Suprapubic skin (tissue), 4 donors: ENCODE measurements around the gene ZNF213. TPM values are rescaled to one million over a fixed set of nuclear protein-coding genes. Genes with fewer than 3 reads are reported as not detected.

Source experiments
- DNase-seq, 2 donors: peaks; one replicate each; pipeline ENCODE4 v3.0.0-alpha.2; 2019; ENCODE audit warnings: low spot score in 2 of 2
- H3K27ac ChIP-seq: fragments of 200-600 bp; sonication (generic); one replicate; pipeline ENCODE4 v1.5.1; 2019
- H3K27me3 ChIP-seq: fragments of 200-600 bp; sonication (generic); one replicate; pipeline ENCODE4 v1.5.1; 2019
- H3K36me3 ChIP-seq: fragments of 200-600 bp; sonication (generic); one replicate; pipeline ENCODE4 v1.5.1; 2019
- H3K4me1 ChIP-seq: fragments of 200-600 bp; sonication (generic); one replicate; pipeline ENCODE4 v1.5.1; 2019
- H3K4me3 ChIP-seq: fragments of 200-600 bp; sonication (generic); one replicate; pipeline ENCODE4 v1.5.1; 2019; ENCODE audit warnings: mild to moderate bottlenecking
- H3K9me3 ChIP-seq: fragments of 200-600 bp; sonication (generic); one replicate; pipeline ENCODE4 v1.5.1; 2019
- CTCF ChIP-seq, 2 donors: fragments of 200-600 bp in 1 of 2; fragments of 450-650 bp in 1 of 2; sonication (generic) in 1 of 2; IDR thresholded peaks; one replicate each; pipeline ENCODE4 v1.5.1; 2016 to 2019; ENCODE audit warnings: antibody characterized with exemption in 2 of 2, mild to moderate bottlenecking in 1 of 2, moderate library complexity in 1 of 2
- EP300 ChIP-seq: sonication (generic); formaldehyde crosslinking; IDR thresholded peaks from one replicate; pipeline ENCODE4 v1.6.1; 2017; ENCODE audit warnings: antibody characterized with exemption
- POLR2A ChIP-seq, 2 donors: fragments of 450-650 bp; IDR thresholded peaks; one replicate each; pipeline ENCODE4 v1.6.1; 2017; ENCODE audit warnings: antibody characterized with exemption in 2 of 2, mild to moderate bottlenecking in 2 of 2, moderate library complexity in 2 of 2
- POLR2AphosphoS5 ChIP-seq, 3 donors: sonication (generic); formaldehyde crosslinking; IDR thresholded peaks; one replicate each; pipeline ENCODE4 v1.6.1; 2017; ENCODE audit warnings: antibody characterized with exemption in 3 of 3
- WGBS: methylation state at CpG from one replicate; pipeline ENCODE4 v1.1.5; 2018; 5-methylcytosine and 5-hydroxymethylcytosine counted together
- total RNA-seq, 4 donors: library from RNA; depleted of rRNA; stranded (reverse); fragments of >200 nt; gene quantifications; one replicate each; pipeline ENCODE4 v1.1.0, GENCODE V29; 2016

The ZNF213 gene
- 10 to 100 TPM; 14.0 to 18.0 (median 16.4) TPM for total RNA-seq

- under 1% methylated on average over 43 of the region's 63 CpGs for whole genome bisulfite sequencing
- Histone ChIP-seq H3K9me3 (no peaks in the 10 kb centered on the region), H3K27me3 (no peaks in the 10 kb centered on the region), H3K27ac (peak within 1 kb of the TSS; percentile 95), H3K4me1 (peaks cover 43% of the 10 kb centered on the region), H3K4me3 (peak within 1 kb of the TSS; percentile 98), H3K36me3 (peaks cover 22% of the 10 kb centered on the region)
- TF ChIP-seq POLR2A (IDR thresholded peaks at IDR 0.05) (peak; percentile 48 to 79), CTCF (IDR thresholded peaks at IDR 0.05) (no peak), EP300 (no peak), POLR2AphosphoS5 (IDR thresholded peaks at IDR 0.05) (peak; percentile 65 to 90 (median 71))
- peak; percentile 97 to 98 for DNase-seq
These were observed at the start of gene ZNF213 for GRCh38 chr16:3134338-3135125. Gene ZNF213 (plus strand): TSS chr16:3135029. CDS start chr16:3137281, 2,252 bp downstream.

- DNase-seq = no peak
- Histone ChIP-seq H3K4me1 (peaks cover 11% of the 10 kb centered on the region), H3K4me3 (peak overlapping the region; percentile 17), H3K9me3 (no peaks in the 10 kb centered on the region), H3K36me3 (no peaks in the 10 kb centered on the region), H3K27ac (no peak overlapping the region), H3K27me3 (peaks cover 5% of the 10 kb centered on the region)
- no peak for TF ChIP-seq CTCF (IDR thresholded peaks at IDR 0.05)
- no peak for TF ChIP-seq EP300
- TF ChIP-seq POLR2A (IDR thresholded peaks at IDR 0.05) = no peak
- TF ChIP-seq POLR2AphosphoS5 (IDR thresholded peaks at IDR 0.05) = no peak
- 85% methylated on average over 17 of the region's 17 CpGs for WGBS
These were observed 48.8 kb upstream of the ZNF213 start for GRCh38 chr16:3085868-3086595.

GRCh38 chr16:3086596-3087242 lies 48.1 kb upstream of the ZNF213 start:
- H3K27me3 ChIP-seq = peaks cover 9% of the 10 kb centered on the region
- TF ChIP-seq POLR2A (IDR thresholded peaks at IDR 0.05) = no peak
- TF ChIP-seq POLR2AphosphoS5 (IDR thresholded peaks at IDR 0.05) = no peak
- TF ChIP-seq EP300 = no peak
- no peak for TF ChIP-seq CTCF (IDR thresholded peaks at IDR 0.05)
- WGBS = 63% methylated on average over 10 of the region's 14 CpGs
- H3K27ac ChIP-seq = peak overlapping the region; percentile 6
- peaks cover 11% of the 10 kb centered on the region for H3K4me1 ChIP-seq
- DNase-seq = no peak
- H3K36me3 ChIP-seq = no peaks in the 10 kb centered on the region
- H3K4me3 ChIP-seq = peak overlapping the region; percentile 17
- no peaks in the 10 kb centered on the region for H3K9me3 ChIP-seq

GRCh38 chr16:3087243-3088235 lies 47.3 kb upstream of the ZNF213 start:
- no peak for TF ChIP-seq CTCF (IDR thresholded peaks at IDR 0.05)
- TF ChIP-seq POLR2AphosphoS5 (IDR thresholded peaks at IDR 0.05) = no peak
- no peak for TF ChIP-seq EP300
- no peak for TF ChIP-seq POLR2A (IDR thresholded peaks at IDR 0.05)
- peak in 1 of 2 donors; percentile 77 for DNase-seq
- H3K27me3 ChIP-seq = peaks cover 16% of the 10 kb centered on the region
- H3K9me3 ChIP-seq = no peaks in the 10 kb centered on the region
- 52% methylated on average over 12 of the region's 18 CpGs for WGBS
- H3K4me1 ChIP-seq = peaks cover 11% of the 10 kb centered on the region
- H3K4me3 ChIP-seq = peak overlapping the region; percentile 17
- peak overlapping the region; percentile 6 for H3K27ac ChIP-seq
- no peaks in the 10 kb centered on the region for H3K36me3 ChIP-seq
